Keratinocyte (primary cell): Measurements from ENCODE around the gene NDRG4. TPM values are rescaled to one million over a fixed set of nuclear protein-coding genes. Genes with fewer than 3 reads are reported as not detected.

Experiments
- DNase-seq: peaks from one replicate; pipeline ENCODE4 v3.0.0-alpha.2; 2011; ENCODE audit warnings: low read depth, missing footprints, low spot score
- FAIRE-seq: peaks from 2 replicates; lab custom pipeline; 2011; peaks lifted over from hg19 to GRCh38; lab: Jason Lieb, UNC
- H2AFZ ChIP-seq: 2 replicates; pipeline ENCODE4 v1.6.0; 2012; ENCODE audit warnings: low read length, control low read depth, inconsistent platforms; ENCODE audit not compliant: control insufficient read depth
- H3K27ac ChIP-seq: 2 replicates; pipeline ENCODE4 v1.5.1; 2011; ENCODE audit warnings: low read length; ENCODE audit not compliant: control insufficient read depth, insufficient read depth
- H3K27me3 ChIP-seq: 3 replicates; pipeline ENCODE4 v1.6.0; 2011; ENCODE audit warnings: low read length; ENCODE audit not compliant: control insufficient read depth, insufficient read depth; ENCODE audit errors: extremely low read depth
- H3K36me3 ChIP-seq, 2 experiments: 2 replicates in 1 of 2; 3 replicates in 1 of 2; pipeline ENCODE4 v1.5.1; 2011; ENCODE audit warnings: low read length in 2 of 2, mild to moderate bottlenecking in 1 of 2; ENCODE audit not compliant: control insufficient read depth in 2 of 2, insufficient read depth in 2 of 2; ENCODE audit errors: extremely low read depth in 1 of 2
- H3K4me1 ChIP-seq: 3 replicates; pipeline ENCODE4 v1.5.1; 2011; ENCODE audit warnings: low read length; ENCODE audit not compliant: control insufficient read depth, insufficient read depth; ENCODE audit errors: extremely low read depth
- H3K4me2 ChIP-seq: 3 replicates; pipeline ENCODE4 v1.6.0; 2011; ENCODE audit warnings: low read depth, low read length; ENCODE audit not compliant: control insufficient read depth, insufficient read depth; ENCODE audit errors: extremely low read depth
- H3K4me3 ChIP-seq, 3 experiments: fragments of 200-600 bp in 1 of 3; sonication (generic) in 1 of 3; 2 replicates in 2 of 3; 3 replicates in 1 of 3; pipeline ENCODE4 v1.5.1; 2011 to 2016; ENCODE audit warnings: low read length in 3 of 3, mild to moderate bottlenecking in 3 of 3, control low read depth in 2 of 3, inconsistent platforms in 1 of 3, low read depth in 1 of 3, mixed read lengths in 1 of 3, mixed run types in 1 of 3, moderate library complexity in 1 of 3; ENCODE audit not compliant: control insufficient read depth in 2 of 3, insufficient read depth in 2 of 3; ENCODE audit errors: extremely low read depth in 1 of 3
- H3K79me2 ChIP-seq: 2 replicates; pipeline ENCODE4 v1.6.0; 2012; ENCODE audit warnings: low read length; ENCODE audit not compliant: control insufficient read depth, insufficient read depth
- H3K9ac ChIP-seq: 3 replicates; pipeline ENCODE4 v1.6.0; 2011; ENCODE audit warnings: low read length; ENCODE audit not compliant: control insufficient read depth, insufficient read depth; ENCODE audit errors: extremely low read depth
- H3K9me1 ChIP-seq: 3 replicates; pipeline ENCODE4 v1.6.0; 2011; ENCODE audit warnings: low read length; ENCODE audit not compliant: control insufficient read depth, insufficient read depth; ENCODE audit errors: extremely low read depth
- H3K9me3 ChIP-seq: 2 replicates; pipeline ENCODE4 v1.5.1; 2012; ENCODE audit warnings: low read depth, low read length; ENCODE audit not compliant: control insufficient read depth
- H4K20me1 ChIP-seq: 3 replicates; pipeline ENCODE4 v1.6.0; 2011; ENCODE audit warnings: low read length; ENCODE audit not compliant: control insufficient read depth, insufficient read depth; ENCODE audit errors: extremely low read depth
- CTCF ChIP-seq, 3 experiments: IDR thresholded peaks in 1 of 3; conservative IDR thresholded peaks in 1 of 3; optimal IDR thresholded peaks in 1 of 3; 2 replicates in 2 of 3; 3 replicates in 1 of 3; pipeline versions ENCODE3 to v1.5.1; 2011; ENCODE audit warnings: low read length in 3 of 3, mild to moderate bottlenecking in 3 of 3, moderate library complexity in 2 of 3, control low read depth in 1 of 3, inconsistent platforms in 1 of 3; ENCODE audit not compliant: insufficient read depth in 2 of 3; ENCODE audit errors: extremely low read depth in 1 of 3
- EZH2 ChIP-seq: IDR thresholded peaks from one replicate; pipeline ENCODE4 v1.6.1; 2012; ENCODE audit warnings: inconsistent platforms, mild to moderate bottlenecking, low read length, moderate library complexity
- dilution Hi-C: fragments of 300-500 bp; cut with MboI; formaldehyde crosslinking; loops from one replicate; pipeline ENCODE4 v1.7.0; 2020; ENCODE audit warnings: low sequenced_read_pairs; ENCODE audit not compliant: extremely low pct_ligation_motif_present
- polyA minus RNA-seq, 3 experiments: library from RNA; depleted of rRNA, polyadenylated mRNA; stranded (reverse); fragments of >200 nt; gene quantifications; 1 replicate in 1 of 3; 2 replicates in 1 of 3; 3 replicates in 1 of 3; pipeline ENCODE4 v1.2.3, GENCODE V29; 2011
- polyA plus RNA-seq, 5 experiments: library from polyadenylated mRNA; depleted of rRNA in 3 of 5; stranded (reverse) in 3 of 5; stranded (forward) in 1 of 5; unstranded in 1 of 5; fragments of >200 nt; gene quantifications; 1 replicate in 1 of 5; 2 replicates in 3 of 5; 3 replicates in 1 of 5; pipeline versions ENCODE4 v1.2.1 to v1.2.3, GENCODE V29; 2011 to 2012; ENCODE audit warnings: missing spikeins in 2 of 5, low read depth in 1 of 5, low replicate concordance in 1 of 5

Gene NDRG4
- polyA plus RNA-seq, result 1.1 to 4.3 TPM (median 1.3 TPM) in 3 replicates
- 2.3 TPM for polyA plus RNA-seq (2011; ENCODE audit: low read depth)
- polyA plus RNA-seq (2011; cell fraction: cytosol; rRNA removed), result 1.5 and 1.6 TPM in 2 replicates
- polyA plus RNA-seq (2011; cell fraction: nucleus; rRNA removed), result 3.2 and 4.1 TPM in 2 replicates
- 2.1 and 8.3 TPM in 2 replicates for polyA plus RNA-seq (2012; ENCODE audit: low replicate concordance)
- polyA minus RNA-seq, result 3.8 to 9.7 TPM (median 8.7 TPM) in 3 replicates
- polyA minus RNA-seq (2011; cell fraction: cytosol; rRNA and poly(A)+ RNA removed), result 1.5 TPM
- polyA minus RNA-seq (2011; cell fraction: nucleus; rRNA and poly(A)+ RNA removed), result 2.2 and 4.4 TPM in 2 replicates

GRCh38 chr16:58499615-58500351, at the start of gene NDRG4:
TSS of gene NDRG4 (plus strand) at chr16:58500143. CDS start at chr16:58500249, 106 bp downstream.
- no peaks in the 10 kb centered on the region for H3K9me3 ChIP-seq
- peaks cover 26% of the 10 kb centered on the region for H3K27me3 ChIP-seq
- H3K4me3 ChIP-seq, result no peak within 1 kb of the TSS
- peak within 1 kb of the TSS; percentile 49 for H3K4me2 ChIP-seq
- no peak within 1 kb of the TSS for H3K27ac ChIP-seq
- H3K36me3 ChIP-seq, result no peaks in the 10 kb centered on the region
- no peaks in the 10 kb centered on the region for H3K79me2 ChIP-seq
- peaks cover 3% of the 10 kb centered on the region for H3K4me1 ChIP-seq
- dilution Hi-C loops, result no loop called here
- no peak within 1 kb of the TSS for H2AFZ ChIP-seq
- DNase-seq (no peak), FAIRE-seq (peak; percentile 20)
- H4K20me1 ChIP-seq, result no peaks in the 10 kb centered on the region
- H3K9ac ChIP-seq, result no peak within 1 kb of the TSS
- H3K9me1 ChIP-seq, result no peaks in the 10 kb centered on the region
- no peak for TF ChIP-seq EZH2
- no peak for TF ChIP-seq CTCF (optimal IDR thresholded peaks at IDR 0.05 in 1 of 3, IDR thresholded peaks at IDR 0.05 in 1 of 3, conservative IDR thresholded peaks at IDR 0.05 in 1 of 3; ENCODE audit: extremely low read depth in 1 of 3, insufficient read depth in 2 of 3, low read length in 3 of 3)

- dilution Hi-C loops, result loop anchor here (10.0 kb wide), 1 partner anchor 116 kb away; no protein-coding TSS in a partner anchor
- Histone ChIP-seq H3K9ac (no peak overlapping the region), H3K27me3 (peaks cover 13% of the 10 kb centered on the region), H3K36me3 (no peaks in the 10 kb centered on the region), H3K4me2 (no peak overlapping the region), H3K9me1 (no peaks in the 10 kb centered on the region), H3K4me3 (no peak overlapping the region), H3K27ac (no peak overlapping the region), H4K20me1 (no peaks in the 10 kb centered on the region), H3K4me1 (no peaks in the 10 kb centered on the region), H2AFZ (no peak overlapping the region), H3K79me2 (no peaks in the 10 kb centered on the region), H3K9me3 (no peaks in the 10 kb centered on the region)
- no peak for TF ChIP-seq EZH2
- no peak for TF ChIP-seq CTCF (optimal IDR thresholded peaks at IDR 0.05 in 1 of 3, IDR thresholded peaks at IDR 0.05 in 1 of 3, conservative IDR thresholded peaks at IDR 0.05 in 1 of 3; ENCODE audit: extremely low read depth in 1 of 3, insufficient read depth in 2 of 3, low read length in 3 of 3)
- FAIRE-seq, result no peak
- no peak for DNase-seq
Measured at GRCh38 chr16:58450590-58450989, 49.4 kb upstream of the NDRG4 start.
